CD14-positive monocyte (primary cell): ENCODE results near the gene FXYD6. TPM values are rescaled to one million over a fixed set of nuclear protein-coding genes. Genes with fewer than 3 reads are reported as not detected.

ENCODE experiments used
- DNase-seq, 3 donors: peaks; one replicate each; pipeline ENCODE4 v3.0.0-alpha.2; 2011 to 2022
- H2AFZ ChIP-seq: 2 replicates; pipeline ENCODE4 v1.6.0; 2012; ENCODE audit warnings: mild to moderate bottlenecking, low read depth, low read length, inconsistent platforms; ENCODE audit not compliant: insufficient read depth, poor library complexity, severe bottlenecking
- H3K27ac ChIP-seq, 2 donors: 1 replicate in 1 of 2; 2 replicates in 1 of 2; pipeline ENCODE4 v1.5.1; 2012 to 2013; ENCODE audit warnings: low read length in 2 of 2, control low read depth in 1 of 2, inconsistent platforms in 1 of 2, low read depth in 1 of 2, mild to moderate bottlenecking in 1 of 2
- H3K27me3 ChIP-seq, 2 donors: one replicate each; pipeline versions ENCODE4 v1.6.0 to v1.6.1; 2011 to 2013; ENCODE audit warnings: low read length in 2 of 2; ENCODE audit not compliant: control insufficient read depth in 2 of 2, insufficient read depth in 2 of 2
- H3K36me3 ChIP-seq, 2 donors: replicated peaks in 1 of 2; 1 replicate in 1 of 2; 2 replicates in 1 of 2; pipeline versions ENCODE4 v1.5.1 to v1.6.1; 2012 to 2013; ENCODE audit warnings: low read length in 2 of 2, control low read depth in 1 of 2, inconsistent platforms in 1 of 2, mild to moderate bottlenecking in 1 of 2; ENCODE audit not compliant: insufficient read depth in 2 of 2, control insufficient read depth in 1 of 2
- H3K4me1 ChIP-seq, 2 donors: 1 replicate in 1 of 2; 2 replicates in 1 of 2; pipeline versions ENCODE4 v1.5.1 to v1.6.1; 2012 to 2013; ENCODE audit warnings: low read length in 2 of 2, control low read depth in 1 of 2, inconsistent platforms in 1 of 2, mild to moderate bottlenecking in 1 of 2, moderate library complexity in 1 of 2; ENCODE audit not compliant: insufficient read depth in 2 of 2, control insufficient read depth in 1 of 2
- H3K4me2 ChIP-seq: replicated peaks from 2 replicates; pipeline ENCODE3; 2012; ENCODE audit warnings: low read length, moderate library complexity, mild to moderate bottlenecking; ENCODE audit not compliant: poor library complexity, severe bottlenecking; ENCODE audit errors: extremely low read depth
- H3K4me3 ChIP-seq, 3 experiments: fragments of 200-600 bp in 1 of 3; sonication (generic) in 1 of 3; replicated peaks in 1 of 3; 1 replicate in 2 of 3; 2 replicates in 1 of 3; pipeline ENCODE4 v1.5.1; 2011 to 2013; ENCODE audit warnings: low read length in 3 of 3, mild to moderate bottlenecking in 3 of 3, control low read depth in 2 of 3, low read depth in 2 of 3, inconsistent platforms in 1 of 3, moderate library complexity in 1 of 3
- H3K79me2 ChIP-seq: 2 replicates; pipeline ENCODE4 v1.6.0; 2012; ENCODE audit warnings: mild to moderate bottlenecking, control low read depth, inconsistent platforms, low read length, moderate library complexity; ENCODE audit not compliant: insufficient read depth
- H3K9ac ChIP-seq: 2 replicates; pipeline ENCODE4 v1.6.0; 2017; ENCODE audit warnings: low read length, mild to moderate bottlenecking; ENCODE audit not compliant: insufficient read depth, poor library complexity, severe bottlenecking
- H3K9me3 ChIP-seq, 2 donors: replicated peaks in 1 of 2; 1 replicate in 1 of 2; 2 replicates in 1 of 2; pipeline versions ENCODE4 v1.5.1 to v1.6.1; 2012 to 2013; ENCODE audit warnings: low read length in 2 of 2, control low read depth in 1 of 2; ENCODE audit not compliant: control insufficient read depth in 1 of 2, insufficient read depth in 1 of 2
- H4K20me1 ChIP-seq: 2 replicates; pipeline ENCODE4 v1.6.0; 2012; ENCODE audit warnings: mild to moderate bottlenecking, low read length, control low read depth, moderate library complexity; ENCODE audit not compliant: insufficient read depth
- H3K27ac Mint-ChIP-seq, 7 donors: one replicate each; pipeline ENCODE4 v1.8.0; 2020; ENCODE audit warnings: mild to moderate bottlenecking in 7 of 7, mixed read lengths in 7 of 7, moderate library complexity in 6 of 7, inconsistent platforms in 2 of 7
- H3K27me3 Mint-ChIP-seq, 3 donors: one replicate each; pipeline ENCODE4 v1.8.0; 2021 to 2022; ENCODE audit warnings: low read depth in 3 of 3, mild to moderate bottlenecking in 3 of 3, mixed read lengths in 3 of 3, moderate library complexity in 3 of 3, inconsistent platforms in 1 of 3
- H3K36me3 Mint-ChIP-seq, 2 donors: one replicate each; pipeline ENCODE4 v1.8.0; 2020; ENCODE audit warnings: mixed read lengths in 2 of 2, inconsistent platforms in 1 of 2, mild to moderate bottlenecking in 1 of 2
- H3K4me1 Mint-ChIP-seq: one replicate; pipeline ENCODE4 v1.8.0; 2020; ENCODE audit warnings: mild to moderate bottlenecking, mixed read lengths
- H3K4me3 Mint-ChIP-seq, 2 donors: one replicate each; pipeline ENCODE4 v1.8.0; 2020; ENCODE audit warnings: mild to moderate bottlenecking in 2 of 2, mixed read lengths in 2 of 2, moderate library complexity in 1 of 2
- H3K9me3 Mint-ChIP-seq, 7 donors: one replicate each; pipeline ENCODE4 v1.8.0; 2020 to 2022; ENCODE audit warnings: mixed read lengths in 7 of 7, mild to moderate bottlenecking in 6 of 7, moderate library complexity in 6 of 7, inconsistent platforms in 2 of 7
- WGBS: methylation state at CpG from one replicate; pipeline ENCODE4 v1.1.5; 2013; ENCODE audit warnings: missing lambda C conversion rate; ENCODE audit not compliant: insufficient coverage; 5-methylcytosine and 5-hydroxymethylcytosine counted together
- intact Hi-C, 2 donors: fragments of 100-400 bp; cut with micrococcal nuclease; formaldehyde crosslinking; loops; one replicate each; pipeline versions ENCODE4 v1.15.0 to v1.15.1; 2023
- polyA plus RNA-seq, 3 donors: library from polyadenylated mRNA; depleted of rRNA in 1 of 3; unstranded in 2 of 3; stranded (reverse) in 1 of 3; fragments of 300-500 nt in 2 of 3; fragments of >200 nt in 1 of 3; fragmentation: Illumina TruSeq in 2 of 3; gene quantifications; 1 replicate in 2 of 3; 2 replicates in 1 of 3; pipeline ENCODE4 v1.2.3, GENCODE V29; 2012 to 2021
- TF ChIP-seq, protein P1 (sequence below): fragments of 200-600 bp; IDR thresholded peaks from one replicate; pipeline ENCODE4 v1.8.0; 2022; ENCODE audit warnings: antibody characterized with exemption, mild to moderate bottlenecking

The FXYD6 gene
- polyA plus RNA-seq, 3 donors, result 36.4 to 52.1 (median 44.1) TPM

GRCh38 chr11:117799634-117800033, 76.8 kb downstream of the FXYD6 start:
- Histone ChIP-seq H3K36me3 (no peaks in the 10 kb centered on the region), H3K9me3 (peaks cover 0 to 7% of the 10 kb centered on the region in 2 donors), H3K9ac (no peak overlapping the region), H3K79me2 (no peaks in the 10 kb centered on the region), H3K4me2 (no peak overlapping the region), H3K27ac (no peak overlapping the region), H2AFZ (no peak overlapping the region), H4K20me1 (no peaks in the 10 kb centered on the region), H3K27me3 (peaks cover 43 to 58% of the 10 kb centered on the region in 2 donors), H3K4me3 (no peak overlapping the region), H3K4me1 (peaks cover 4 to 6% of the 10 kb centered on the region in 2 donors)
- no peak for DNase-seq
- Mint-ChIP-seq H3K27me3 (peaks cover 55 to 65% (median 59%) of the 10 kb centered on the region in 3 donors), H3K9me3 (peaks cover 0 to 12% (median 5%) of the 10 kb centered on the region in 7 donors), H3K27ac (no peak overlapping the region), H3K36me3 (peaks cover 4 to 6% of the 10 kb centered on the region in 2 donors), H3K4me1 (peaks cover 6% of the 10 kb centered on the region), H3K4me3 (peak overlapping the region in 1 of 2 donors; percentile 62)
- TF ChIP-seq, protein P1, sequence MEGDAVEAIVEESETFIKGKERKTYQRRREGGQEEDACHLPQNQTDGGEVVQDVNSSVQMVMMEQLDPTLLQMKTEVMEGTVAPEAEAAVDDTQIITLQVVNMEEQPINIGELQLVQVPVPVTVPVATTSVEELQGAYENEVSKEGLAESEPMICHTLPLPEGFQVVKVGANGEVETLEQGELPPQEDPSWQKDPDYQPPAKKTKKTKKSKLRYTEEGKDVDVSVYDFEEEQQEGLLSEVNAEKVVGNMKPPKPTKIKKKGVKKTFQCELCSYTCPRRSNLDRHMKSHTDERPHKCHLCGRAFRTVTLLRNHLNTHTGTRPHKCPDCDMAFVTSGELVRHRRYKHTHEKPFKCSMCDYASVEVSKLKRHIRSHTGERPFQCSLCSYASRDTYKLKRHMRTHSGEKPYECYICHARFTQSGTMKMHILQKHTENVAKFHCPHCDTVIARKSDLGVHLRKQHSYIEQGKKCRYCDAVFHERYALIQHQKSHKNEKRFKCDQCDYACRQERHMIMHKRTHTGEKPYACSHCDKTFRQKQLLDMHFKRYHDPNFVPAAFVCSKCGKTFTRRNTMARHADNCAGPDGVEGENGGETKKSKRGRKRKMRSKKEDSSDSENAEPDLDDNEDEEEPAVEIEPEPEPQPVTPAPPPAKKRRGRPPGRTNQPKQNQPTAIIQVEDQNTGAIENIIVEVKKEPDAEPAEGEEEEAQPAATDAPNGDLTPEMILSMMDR, result no peak
- intact Hi-C loops, result loop anchor here in 1 of 2 donors (5.0 kb wide), 1 partner anchor 372 kb away; no protein-coding TSS in a partner anchor
- 78% methylated on average over 5 of the region's 5 CpGs for WGBS

DNA sequence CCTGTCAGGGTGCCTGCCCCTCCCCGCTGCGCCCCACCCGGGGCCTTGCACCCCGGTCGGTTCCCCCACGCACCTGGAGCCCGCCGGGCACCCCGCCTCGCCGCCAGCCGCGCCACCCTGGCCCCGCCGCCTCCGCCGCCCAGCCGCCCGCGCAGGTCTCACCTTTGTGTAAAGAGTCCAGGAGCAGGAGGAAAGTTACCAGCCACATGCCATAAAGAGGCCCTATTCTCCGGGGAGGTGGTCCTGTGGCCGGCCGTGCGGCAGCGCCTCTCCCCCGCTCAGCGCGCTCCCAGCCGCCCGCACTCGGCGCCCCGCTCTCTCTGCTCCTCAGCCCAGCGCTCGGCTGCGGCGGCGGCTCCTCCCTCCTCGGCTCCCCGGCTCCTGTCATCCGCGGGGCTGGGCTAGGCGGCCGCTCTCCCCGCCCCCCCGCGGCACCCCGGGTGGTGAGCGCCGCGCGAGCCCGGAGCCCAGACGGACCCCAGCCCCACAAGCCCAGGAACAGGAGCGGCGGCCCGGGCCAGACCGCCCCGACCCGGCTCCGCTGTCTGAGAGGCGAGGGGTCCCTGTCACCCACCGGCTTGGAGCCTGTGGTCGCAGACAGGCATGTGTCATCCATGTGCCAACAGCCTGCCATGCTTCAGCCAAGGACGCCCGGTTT, 79.5 kb downstream of the FXYD6 start, which contains the start of gene DSCAML1:
Gene DSCAML1, minus strand, starts transcription at position 345 of the 658 bp plus-strand sequence. Its CDS starts 137 bp downstream, at position 208.
- intact Hi-C loops, result loop anchor here in 1 of 2 donors (5.0 kb wide), 1 partner anchor 370 kb away; no protein-coding TSS in a partner anchor
- Histone ChIP-seq H4K20me1 (no peaks in the 10 kb centered on the region), H3K79me2 (no peaks in the 10 kb centered on the region), H3K9me3 (peaks cover 0 to 7% of the 10 kb centered on the region in 2 donors), H2AFZ (no peak within 1 kb of the TSS), H3K4me3 (no peak within 1 kb of the TSS), H3K4me2 (peak within 1 kb of the TSS; percentile 23), H3K27me3 (peaks cover 55 to 84% of the 10 kb centered on the region in 2 donors), H3K9ac (peak within 1 kb of the TSS; percentile 15), H3K36me3 (no peaks in the 10 kb centered on the region), H3K27ac (no peak within 1 kb of the TSS), H3K4me1 (peaks cover 0 to 4% of the 10 kb centered on the region in 2 donors)
- Mint-ChIP-seq H3K4me1 (peaks cover 3% of the 10 kb centered on the region), H3K27ac (peak within 1 kb of the TSS in 1 of 7 donors; percentile 7), H3K9me3 (peaks cover 0 to 12% (median 5%) of the 10 kb centered on the region in 7 donors), H3K4me3 (peak within 1 kb of the TSS; percentile 27 to 87), H3K36me3 (peaks cover 0 to 4% of the 10 kb centered on the region in 2 donors), H3K27me3 (peaks cover 72 to 88% (median 77%) of the 10 kb centered on the region in 3 donors)
- WGBS, result 7% methylated on average over 65 of the region's 66 CpGs
- TF ChIP-seq, protein P1, result no peak
- DNase-seq, result no peak
